NCI-H1694 treated with DMSO at 0.1 percent for 48 hours (cell line): ENCODE data around the gene PRKG1.

ENCODE experiments used
- DNase-seq: peaks from one replicate; lab custom pipeline; 2025; lab: John Stamatoyannopoulos, UW

Gene PRKG1

DNA sequence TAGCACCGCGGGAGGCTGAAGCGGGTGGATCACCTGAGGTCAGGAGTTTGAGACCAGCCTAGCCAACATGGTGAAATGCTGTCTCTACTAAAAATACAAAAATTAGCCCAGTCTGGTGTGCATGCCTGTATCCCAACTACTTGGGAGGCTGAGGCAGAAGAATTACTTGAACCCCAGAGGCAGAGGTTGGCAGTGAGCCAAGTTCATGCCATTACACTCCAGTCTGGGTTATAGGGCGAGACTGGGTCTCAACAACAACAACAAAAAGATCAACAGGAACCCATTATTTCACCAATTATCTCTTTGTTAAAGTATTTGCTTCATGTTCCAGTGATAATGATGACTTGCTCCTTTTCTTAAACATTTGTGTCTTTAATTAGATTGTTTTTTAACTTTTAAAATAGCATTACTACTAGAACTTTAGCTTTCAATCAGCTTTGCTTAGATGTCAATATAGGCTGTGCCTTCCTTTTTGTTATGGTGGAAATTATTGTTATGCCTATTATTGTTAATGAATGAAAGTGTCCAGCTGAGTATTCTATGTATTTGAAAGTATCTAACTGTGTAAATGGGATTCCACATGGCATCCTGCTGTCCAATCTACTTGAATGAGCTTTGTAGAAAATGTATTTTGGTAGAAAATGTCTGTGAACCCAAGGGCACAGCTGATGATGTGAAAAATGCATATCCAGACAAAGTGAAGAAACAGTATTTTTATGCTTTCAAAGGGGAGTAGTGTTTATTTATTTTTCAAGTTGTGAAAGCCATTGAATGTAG lies 686.8 kb downstream of the PRKG1 start:
- no peak for DNase-seq

DNA sequence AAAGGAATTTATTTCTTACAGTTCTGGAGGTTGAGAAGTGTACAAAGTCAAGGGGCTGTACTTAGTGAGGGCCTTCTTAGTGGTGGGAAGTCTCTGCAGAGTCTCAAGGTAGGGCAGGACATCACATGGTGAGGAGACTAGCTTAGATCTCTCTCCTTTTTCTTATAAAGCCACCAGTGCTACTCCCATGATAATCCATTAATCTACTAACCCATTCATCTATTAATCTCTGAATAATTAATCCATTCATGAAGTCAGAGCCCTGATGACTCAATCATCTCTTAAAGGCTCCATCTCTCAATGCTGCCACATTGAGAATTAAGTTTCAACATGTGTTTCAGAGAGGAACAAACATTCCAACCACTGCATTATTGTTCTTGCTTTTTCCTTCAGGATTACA lies 689.5 kb downstream of the PRKG1 start:
- DNase-seq = no peak

DNA sequence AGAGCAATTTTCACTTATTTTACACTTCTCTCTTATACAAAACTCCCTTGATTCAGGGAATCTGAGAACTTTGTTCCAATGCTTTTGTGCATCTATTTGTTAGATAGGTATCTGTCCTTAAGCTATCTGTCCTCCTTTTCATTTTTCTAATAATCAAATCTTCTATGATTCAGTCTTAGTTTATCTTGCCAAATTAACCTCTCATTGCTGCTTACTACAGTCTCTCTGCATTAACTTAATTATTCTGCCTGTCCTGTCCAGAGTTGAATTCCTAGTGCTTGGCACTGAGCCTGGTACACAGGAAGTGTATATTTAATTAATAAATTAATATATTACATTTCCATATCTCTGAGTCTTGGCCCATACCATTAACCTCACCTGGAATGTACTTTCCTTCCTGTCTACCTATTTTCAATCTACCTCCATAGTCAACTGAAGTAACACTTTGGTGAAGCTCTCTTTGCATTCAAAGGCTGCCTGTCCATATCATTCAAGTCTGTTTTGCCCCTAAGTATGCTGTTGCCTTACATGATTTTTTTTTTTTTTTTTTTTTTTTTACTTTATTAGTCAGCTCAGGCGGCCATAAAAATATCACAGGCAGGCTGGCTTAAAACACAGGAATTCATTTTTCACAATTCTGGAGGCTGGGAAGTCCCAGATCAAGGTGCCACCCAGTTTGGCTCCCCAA lies 691.1 kb downstream of the PRKG1 start:
- no peak for DNase-seq

DNA sequence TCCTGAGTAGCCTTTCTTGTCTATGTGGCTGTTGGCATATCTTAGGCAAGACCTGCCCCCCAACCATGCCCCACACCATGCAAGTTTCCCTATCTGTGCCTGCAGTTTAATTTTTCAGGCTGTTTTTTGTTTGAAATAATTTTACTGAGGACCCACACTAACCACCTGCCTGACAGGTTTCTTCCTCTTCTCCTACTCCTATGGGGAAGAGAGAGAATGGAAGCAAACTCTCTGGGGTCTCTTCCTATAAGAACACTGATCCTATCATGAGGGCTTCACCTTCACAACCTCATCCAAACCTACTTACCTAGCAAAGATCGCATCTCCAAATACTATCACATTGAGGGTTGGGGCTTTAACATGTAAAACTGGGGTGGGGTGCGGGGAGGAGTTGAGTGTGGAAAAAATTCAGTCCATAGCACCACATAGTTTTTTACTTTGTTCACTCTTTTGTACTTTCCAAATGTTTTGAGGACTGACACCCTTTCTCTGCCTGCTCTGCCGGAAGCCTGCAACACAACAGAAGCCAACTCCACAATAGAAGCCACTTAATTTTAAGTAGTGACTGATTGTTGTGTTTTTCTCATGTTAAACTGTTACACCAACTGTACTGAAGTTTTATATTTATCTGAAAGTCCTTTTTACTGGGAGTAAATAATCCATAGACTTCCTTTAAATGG lies 692.3 kb downstream of the PRKG1 start:
- DNase-seq = no peak

DNA sequence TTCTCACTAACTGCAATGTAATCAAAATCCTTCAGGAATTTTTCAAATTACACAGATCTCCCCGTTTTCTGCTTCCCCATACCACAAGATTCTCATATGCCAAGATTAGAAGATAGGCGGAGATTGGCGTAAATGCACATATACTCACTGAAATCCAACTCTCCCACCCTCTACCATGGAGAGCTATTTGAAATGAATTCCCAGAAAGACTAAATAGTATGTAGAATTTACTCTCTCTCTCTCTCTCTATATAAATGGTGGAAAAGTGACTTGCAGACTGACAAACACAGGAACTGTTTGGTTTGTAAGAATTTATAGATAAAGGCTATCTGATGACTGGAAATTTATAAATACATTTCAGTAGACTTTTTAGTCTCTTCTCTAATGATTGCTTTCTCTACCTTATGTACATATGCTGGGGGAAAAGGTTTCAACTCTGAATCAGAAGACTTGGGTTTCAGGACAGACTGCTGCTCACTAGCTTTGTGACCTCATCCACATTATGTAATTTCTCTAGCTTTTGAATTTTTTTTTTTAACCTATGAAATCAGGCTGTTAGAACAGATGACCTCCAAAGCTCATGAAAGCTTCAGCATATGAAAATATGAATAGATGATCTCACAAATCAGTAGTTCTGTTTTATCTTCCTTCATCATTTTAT lies 692.9 kb downstream of the PRKG1 start:
- DNase-seq = no peak

DNA sequence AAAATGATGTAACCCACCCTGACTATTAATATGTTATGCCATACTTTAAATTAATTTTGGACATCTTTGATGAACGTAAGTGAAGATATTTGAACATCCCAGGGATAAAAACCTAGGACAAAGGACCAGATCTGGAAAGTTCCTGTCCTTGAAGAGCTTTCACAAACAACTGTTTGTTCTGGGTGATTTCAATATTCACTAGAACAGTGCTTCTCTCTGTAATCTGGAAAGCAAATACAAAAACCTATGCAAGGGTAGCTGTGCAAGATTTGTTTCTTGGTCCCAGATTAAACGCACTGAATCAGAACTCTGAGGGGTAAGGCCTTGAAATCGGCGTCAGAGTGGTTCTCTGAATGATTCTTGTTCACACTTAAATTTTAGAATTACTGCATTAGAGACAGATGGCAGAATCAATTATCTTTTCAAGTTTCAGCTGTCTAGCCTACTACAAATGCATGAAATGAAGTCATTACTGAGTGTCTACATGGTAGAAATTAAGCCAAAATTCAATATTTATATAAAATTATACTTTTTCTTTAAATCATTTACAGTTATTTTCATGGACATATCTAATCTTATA lies 694.7 kb downstream of the PRKG1 start:
- DNase-seq = no peak

DNA sequence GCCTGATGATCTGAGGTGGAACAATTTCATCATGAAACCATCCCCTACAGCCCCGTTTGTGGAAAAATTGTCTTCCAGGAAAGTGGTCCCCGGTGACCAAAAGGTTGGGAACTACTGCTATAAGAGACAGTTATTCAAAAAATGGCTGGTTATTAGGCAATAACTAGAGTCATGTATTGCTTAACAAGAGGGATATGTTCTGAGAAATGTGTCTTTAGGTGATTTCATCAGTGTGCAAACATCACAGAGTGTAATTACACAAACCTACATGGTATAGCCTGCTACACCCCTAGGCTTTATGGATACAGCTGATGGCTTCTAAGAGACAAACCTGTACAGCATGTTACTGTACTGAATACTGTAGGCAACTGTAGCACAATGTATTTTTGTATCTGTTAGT lies 696.4 kb downstream of the PRKG1 start:
- no peak for DNase-seq

DNA sequence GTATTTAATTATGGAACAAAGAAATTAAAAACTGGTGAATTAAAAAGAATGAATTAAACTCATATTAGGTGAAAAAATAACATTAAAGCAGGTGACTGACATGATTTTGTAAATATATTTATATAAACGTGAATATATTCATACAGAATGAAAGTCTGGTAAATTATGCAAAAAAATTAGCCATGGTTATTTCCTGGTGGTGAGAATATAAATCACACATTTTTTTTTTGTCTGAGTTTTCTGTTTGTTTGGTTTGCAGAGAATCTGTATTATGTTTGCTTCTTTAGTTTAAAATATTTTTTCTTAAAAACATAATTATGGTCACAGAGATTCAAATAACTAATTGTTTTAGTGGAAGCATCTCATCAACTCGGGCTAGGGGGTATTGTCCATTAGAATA lies 698.1 kb downstream of the PRKG1 start:
- no peak for DNase-seq

DNA sequence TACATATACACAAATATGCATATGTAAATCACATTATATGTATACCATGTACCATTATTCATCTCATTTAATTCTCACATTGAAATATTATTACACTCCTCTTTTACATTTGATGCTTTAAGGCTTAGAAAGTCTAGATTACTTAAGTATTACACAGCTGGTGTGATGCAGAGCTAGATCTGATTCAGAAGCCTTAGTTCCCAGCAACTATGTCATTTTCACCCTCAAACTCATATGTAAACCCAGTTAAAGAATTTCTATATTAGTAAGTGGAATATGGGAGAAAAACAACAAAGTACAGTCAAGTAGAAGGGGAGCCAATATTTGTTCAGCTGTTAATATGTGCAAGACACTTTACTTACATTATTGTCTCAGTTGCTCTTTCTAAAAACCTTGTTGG lies 699.4 kb downstream of the PRKG1 start:
- DNase-seq = no peak

DNA sequence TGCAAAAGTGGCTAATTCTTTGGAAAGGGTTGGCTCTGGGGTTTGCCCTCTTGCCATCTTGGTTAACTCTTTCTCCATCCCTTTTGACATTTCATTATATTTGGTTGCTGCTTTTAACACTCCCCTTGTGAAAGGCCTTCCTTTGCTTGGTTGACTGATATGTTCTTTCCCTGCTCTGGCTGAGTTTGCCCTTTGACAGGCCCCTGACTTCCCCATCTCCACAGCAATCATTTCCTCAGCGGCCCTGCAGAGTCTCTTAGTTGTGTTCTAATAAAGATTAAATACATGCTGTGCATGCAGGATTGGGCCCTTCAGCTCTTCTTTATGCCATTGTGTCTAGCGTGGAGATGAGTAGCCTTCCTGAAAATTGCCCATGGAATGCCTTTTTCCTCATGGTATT lies 709.7 kb downstream of the PRKG1 start:
- no peak for DNase-seq

DNA sequence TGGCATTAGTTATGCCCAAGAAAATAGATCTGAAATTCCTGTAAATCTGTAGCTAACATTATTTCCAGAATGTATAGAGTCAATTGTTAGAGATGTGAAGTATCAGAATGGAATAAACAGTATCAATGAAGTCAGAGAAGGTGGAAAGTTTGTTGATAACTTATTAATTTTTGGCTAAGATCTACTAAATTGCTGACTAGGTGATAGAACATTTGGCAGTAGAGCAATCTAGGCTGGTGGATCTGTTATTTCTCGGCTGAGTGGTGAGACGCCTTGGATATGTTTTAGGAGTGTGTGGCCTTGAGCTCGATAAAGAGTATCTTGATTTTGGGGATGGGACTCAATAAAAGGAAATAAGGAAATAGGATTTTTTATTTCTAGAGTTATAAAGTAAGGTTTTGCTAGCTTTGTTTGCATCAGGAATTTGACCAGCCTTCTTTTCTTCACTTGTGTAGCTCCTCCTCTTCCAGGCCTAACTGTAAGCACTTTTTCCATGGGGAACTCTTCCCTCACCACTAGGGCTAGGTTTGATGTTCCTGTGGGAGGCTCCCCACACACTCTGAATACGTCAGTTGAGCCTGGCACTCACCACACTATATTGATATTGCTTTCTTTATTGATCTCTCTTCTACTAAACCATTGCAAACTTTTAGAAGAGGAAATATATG lies 711.9 kb downstream of the PRKG1 start:
- DNase-seq = no peak

DNA sequence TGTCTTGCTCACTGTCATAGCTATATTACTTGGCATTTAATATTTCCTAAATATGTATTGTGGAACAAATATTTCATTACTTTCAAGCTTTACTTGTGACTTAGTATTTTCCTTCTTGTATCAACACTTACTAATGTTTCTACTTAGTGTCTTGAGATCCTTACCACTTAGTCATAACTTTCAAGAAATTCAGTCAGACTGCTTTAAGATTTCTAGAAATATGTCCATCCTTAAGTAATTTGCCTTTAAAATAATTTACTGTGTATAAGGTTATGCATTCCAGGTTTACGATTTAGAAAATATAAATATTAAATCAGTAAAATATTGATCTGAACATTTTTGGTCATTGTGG lies 712.4 kb downstream of the PRKG1 start:
- no peak for DNase-seq

DNA sequence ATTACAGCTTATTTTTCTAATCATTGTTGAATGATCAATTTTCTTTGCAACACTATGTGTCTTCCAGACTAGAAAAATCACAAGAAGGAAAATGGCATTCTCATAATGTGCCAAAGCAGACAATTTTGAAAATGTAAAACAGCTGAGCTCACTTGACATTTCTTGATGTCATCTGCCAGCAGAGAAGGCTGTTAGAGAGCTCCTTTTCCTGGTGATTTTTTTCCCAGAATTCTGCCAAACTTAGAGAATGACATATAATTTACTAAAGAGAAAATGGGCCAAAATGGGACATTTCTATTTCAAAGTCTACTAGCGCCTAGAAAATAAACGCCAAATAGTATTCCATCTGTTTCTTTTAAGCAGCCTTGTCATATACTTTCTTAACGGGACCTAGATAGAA lies 714.0 kb downstream of the PRKG1 start:
- DNase-seq = no peak

DNA sequence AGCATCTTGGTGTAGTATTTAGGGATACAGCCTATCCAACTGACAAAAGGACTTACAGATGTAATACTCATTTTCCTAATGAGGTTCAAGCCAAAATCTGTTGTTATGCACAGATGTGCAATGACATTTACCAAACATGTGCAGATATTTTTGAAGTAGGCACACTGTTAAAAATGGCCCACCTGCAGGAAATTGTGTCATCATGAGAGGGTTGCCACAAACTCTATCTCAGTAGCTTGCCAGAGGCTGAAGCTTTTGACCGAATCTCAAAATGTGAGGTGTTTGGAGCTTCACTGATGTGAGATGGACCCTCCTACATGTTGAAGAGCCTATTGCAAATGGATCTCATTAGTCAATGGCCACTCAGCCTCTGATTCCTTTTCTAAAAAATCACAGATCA lies 714.8 kb downstream of the PRKG1 start:
- DNase-seq = no peak

DNA sequence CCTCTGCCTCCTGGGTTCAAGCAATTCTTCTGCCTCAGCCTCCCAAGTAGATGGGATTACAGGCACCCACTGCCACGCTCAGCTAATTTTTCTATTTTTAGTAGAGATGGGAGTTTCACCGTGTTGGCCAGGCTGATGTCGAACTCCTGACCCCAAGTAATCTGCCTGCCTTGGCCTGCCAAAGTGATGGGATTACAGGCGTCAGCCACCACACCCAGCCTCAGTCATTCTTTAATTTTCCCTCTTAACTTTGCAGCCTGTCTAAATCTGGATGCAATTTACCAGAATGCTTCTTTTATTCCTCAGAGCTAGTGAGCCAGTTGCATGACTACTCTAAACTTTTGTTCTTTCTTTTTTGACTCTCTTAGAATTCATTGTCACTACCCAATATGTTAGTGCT lies 715.6 kb downstream of the PRKG1 start:
- DNase-seq = no peak

DNA sequence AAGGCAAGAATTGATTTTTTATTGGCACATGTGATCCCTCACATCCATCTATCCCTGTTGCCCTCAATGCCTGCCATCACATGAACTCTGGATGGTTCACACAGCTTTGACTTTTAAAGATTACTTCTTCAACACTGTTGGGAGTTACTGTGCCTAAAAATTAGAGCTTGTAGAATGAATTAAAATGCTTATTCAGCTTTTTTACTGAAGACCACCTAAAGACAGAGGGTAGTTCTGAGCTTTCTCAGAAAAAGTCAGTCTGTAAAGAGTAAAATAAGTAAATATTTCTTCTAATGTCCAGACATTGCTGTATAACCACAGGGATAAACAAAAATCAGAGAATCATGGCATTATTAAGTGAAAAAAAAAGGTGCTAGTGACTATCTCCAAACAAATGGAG lies 718.4 kb downstream of the PRKG1 start:
- no peak for DNase-seq

DNA sequence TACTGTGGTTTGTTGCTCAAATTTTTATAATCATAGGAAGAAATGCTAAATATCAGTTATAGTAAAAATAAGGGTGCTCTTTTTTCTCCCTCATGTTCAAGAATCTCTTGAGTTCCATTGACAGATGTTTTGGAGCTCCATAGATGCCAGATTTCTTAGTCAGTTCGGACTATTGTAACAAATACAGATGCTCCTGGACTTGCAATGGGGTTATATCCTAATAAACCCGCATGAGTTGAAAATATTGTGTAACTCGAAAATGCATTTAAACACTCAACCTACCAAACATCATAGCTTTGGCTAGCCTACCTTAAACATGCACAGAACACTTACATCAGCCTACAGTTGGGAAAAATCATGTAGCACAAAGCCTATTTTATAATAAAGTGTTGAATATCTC lies 725.8 kb downstream of the PRKG1 start:
- DNase-seq = no peak

DNA sequence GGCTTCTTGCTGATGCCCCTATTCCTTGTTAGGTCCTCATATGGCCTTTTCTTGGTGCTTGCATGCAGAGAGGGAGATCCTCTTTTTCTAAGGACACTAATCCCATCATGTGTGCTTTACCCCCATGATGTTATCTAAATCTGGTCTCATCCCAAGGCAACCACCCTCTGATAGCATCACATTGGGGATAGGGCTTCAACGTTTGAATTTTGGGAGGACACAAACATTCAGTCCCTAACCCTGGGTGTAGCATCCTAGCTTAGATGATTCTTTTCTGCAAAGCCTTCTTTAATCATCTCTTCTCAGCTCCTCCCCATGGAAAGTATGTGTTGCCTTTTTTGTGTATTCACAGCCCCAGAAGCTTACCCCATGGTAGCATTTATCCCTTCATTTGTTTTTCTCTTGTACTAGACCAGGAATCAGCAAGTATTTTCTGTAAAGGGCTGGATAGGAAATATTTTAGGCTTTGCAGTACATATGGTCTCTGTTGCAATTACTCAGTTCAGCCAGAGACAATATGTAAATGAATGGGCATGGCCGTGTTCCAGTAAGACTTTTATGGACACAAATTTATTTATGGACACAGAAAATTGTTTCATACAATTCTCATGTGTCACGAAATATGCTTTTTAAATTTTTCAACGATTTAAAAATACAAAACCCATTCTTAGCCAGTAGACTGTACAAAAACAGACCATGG lies 726.6 kb downstream of the PRKG1 start:
- DNase-seq = no peak

DNA sequence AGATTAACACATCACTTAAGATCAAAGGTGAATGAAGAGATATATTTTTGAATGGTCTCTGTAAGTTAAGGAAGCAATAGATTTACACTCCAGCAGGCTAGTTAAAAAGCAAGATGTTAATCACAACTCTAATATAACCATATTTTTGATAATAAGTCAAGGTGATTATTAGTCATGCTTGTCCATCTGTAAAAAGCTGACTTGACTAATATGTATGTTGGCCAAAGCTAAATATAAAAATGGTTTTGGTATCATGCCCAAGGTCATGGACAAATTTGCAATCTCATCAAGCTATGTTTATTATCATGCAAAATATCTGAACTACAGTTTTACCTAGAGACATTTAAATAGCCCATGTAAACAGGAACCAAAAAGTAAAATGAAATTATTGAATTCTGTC lies 727.7 kb downstream of the PRKG1 start:
- DNase-seq = no peak

DNA sequence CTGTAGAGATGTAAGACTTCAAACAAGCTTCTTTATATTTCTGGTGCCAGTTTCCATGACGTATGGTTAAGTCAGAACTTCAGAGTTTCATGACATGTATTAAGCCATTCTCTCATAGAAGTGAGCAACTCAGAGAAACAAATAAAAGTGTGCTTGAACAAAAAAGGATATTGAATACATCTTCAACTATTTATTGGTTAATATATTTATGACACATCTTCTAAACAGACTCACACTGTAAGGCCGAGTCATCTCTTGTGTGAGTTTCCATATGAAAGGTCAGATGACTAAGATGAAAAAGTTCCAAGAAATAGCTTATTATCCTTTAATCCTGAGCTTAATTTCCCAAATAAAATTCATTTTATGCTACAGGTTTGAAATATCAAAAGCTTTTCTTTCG lies 730.6 kb downstream of the PRKG1 start:
- DNase-seq = no peak

DNA sequence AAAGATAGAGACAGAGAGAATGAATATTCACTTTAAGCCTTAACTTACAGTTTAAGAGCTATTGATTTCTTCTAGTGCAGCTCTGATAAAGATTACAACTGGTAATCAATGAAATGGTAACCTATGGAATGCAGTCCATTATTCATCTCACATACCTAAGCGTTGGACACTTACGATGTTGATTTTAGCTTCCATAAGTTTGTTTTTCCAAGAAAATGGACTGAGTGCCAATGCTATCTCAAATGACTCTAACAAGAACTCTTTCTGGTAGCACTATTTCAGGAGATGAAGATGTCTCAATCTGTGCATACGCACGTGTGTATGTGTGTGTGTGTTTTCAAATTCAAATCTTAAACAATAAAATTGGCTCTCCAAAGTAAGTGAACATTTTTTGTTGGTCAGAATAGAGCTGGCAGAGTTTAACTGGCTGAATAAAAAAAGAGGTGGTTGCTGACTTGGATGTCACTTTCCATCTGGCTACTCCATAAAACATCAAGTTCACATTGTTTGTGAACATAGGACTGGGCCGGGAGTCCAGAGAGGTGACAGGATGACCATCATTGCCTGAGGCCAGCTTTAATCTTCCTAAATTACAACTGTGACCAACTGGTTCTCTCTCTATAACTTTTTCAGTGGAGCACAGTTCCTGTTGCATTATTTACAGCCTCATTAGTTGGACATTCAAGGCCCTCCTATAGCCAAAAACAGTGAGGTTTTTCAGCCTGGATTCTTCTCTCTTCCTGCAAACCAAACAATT lies 732.0 kb downstream of the PRKG1 start:
- DNase-seq = no peak
